GM19240 (cell line): ENCODE measurements around the gene PLN.

ENCODE experiments used
- DNase-seq: peaks from one replicate; pipeline ENCODE4 v3.0.0; 2011; ENCODE audit warnings: low spot score; ENCODE audit not compliant: insufficient read length

The PLN gene

DNA sequence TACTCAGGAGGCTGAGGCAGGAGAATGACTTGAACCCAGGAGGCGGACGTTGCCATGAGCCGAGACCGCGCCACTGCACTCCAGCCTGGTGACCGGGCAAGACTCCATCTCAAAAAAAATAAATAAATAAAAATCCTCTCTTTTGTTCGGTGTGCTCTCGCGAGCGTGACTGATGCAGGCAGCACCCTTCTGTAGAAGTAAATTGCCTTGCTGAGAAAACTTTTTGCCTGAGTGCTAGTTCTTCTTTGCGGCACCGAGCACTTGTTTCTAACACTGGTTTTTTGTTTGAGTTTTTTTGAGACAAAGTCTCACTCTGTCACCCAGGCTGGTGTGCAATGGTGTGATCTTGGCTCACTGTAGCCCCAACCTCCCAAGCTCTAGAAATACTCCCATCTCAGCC, 30.5 kb downstream of the PLN start:
- no peak for DNase-seq

DNA sequence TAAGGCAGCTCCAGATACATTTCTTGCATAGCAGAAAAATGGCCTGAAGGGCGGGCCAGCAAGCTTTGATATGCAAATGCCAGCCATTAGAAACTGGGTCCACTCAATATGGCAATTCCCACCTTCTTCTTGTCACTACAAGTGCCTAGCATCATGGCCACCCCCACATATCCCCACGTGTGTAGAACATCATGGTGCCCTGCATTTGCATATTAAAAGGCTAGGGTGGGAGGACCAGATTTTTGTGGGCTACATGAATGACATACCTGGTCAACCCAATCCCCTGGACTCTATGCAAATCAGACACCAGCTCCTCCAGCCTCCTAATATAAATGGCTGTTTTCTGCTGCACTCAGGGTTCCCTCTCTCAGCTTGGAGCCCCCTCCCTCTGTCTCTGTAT, 31.7 kb downstream of the PLN start:
- DNase-seq, result no peak

DNA sequence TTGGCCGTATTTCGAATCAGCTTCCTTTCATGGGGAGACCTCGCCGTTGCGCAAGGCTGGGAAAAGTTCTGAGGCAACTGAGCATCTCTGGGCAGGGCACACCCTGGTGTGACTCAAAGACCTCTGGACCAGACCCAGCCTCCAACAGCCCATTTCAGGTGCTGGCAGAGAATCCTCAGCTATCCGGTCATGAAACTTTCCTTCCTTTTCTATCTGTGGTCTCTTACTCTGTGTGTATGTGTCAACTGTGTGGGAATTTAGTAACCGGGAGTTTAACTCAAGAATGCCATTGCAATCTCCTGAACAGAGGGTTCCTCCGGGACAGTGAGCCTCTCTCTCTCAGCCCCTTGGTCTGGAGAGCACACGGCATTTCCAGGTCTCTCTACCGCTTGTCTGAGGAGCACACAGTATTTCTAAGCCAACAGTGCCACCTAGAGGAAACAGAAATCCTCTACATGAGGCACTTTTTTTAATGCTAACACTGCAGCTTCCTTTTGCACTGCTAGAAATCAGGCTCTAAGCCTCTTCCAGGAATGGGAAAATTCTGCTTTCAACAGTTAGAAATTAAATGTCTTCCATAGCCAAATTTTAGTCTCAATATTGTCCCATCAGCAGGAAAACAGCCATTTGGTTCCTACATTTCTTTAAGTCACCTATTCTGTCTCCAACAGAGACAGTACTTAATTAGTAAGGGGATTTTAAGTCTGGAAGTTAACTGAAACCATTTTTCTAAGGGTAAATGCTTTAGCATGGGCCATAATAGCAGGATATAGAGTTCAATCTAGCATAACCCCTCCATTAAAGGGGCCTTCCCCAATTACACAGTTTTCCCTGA, 32.7 kb downstream of the PLN start:
- DNase-seq, result no peak

DNA sequence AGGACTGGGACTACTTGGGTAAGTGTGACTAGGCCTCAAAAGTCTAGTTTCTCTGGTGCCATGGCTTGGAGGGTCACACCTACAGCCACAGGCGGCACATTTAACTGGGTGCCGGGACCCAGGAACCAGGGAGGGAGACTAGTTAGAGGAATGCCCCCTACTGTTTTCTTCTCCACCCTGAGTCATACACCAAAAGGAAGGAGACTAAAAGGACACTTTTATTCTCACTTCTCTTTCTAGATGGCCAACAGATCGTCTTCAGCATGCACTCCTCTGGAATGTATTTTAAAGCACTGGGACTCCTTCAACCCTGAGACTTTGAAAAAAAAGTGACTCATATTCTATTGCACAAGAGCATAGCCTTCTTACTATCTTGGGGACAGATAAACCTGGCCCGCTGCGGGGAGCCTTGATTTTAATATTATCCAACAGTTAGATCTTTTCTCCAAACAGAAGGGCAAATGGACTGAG, 33.4 kb downstream of the PLN start:
- no peak for DNase-seq

DNA sequence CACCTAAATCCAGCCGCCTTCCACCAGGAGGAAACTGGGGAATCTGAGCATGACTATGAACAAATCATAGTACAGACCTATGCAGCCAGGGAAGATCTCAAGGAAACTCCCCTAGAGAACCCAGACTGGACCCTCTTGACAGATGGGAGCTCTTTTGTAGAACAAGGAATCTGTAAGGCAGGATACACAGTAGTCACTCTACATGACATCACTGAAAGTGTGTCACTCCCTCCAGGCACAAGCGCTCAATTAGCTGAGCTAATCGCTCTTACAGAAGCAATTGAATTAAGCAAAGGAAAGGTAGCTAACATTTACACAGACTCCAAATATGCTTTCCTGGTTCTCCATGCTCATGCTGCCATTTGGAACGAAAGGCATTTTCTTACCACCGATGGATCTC, 36.8 kb downstream of the PLN start:
- no peak for DNase-seq

DNA sequence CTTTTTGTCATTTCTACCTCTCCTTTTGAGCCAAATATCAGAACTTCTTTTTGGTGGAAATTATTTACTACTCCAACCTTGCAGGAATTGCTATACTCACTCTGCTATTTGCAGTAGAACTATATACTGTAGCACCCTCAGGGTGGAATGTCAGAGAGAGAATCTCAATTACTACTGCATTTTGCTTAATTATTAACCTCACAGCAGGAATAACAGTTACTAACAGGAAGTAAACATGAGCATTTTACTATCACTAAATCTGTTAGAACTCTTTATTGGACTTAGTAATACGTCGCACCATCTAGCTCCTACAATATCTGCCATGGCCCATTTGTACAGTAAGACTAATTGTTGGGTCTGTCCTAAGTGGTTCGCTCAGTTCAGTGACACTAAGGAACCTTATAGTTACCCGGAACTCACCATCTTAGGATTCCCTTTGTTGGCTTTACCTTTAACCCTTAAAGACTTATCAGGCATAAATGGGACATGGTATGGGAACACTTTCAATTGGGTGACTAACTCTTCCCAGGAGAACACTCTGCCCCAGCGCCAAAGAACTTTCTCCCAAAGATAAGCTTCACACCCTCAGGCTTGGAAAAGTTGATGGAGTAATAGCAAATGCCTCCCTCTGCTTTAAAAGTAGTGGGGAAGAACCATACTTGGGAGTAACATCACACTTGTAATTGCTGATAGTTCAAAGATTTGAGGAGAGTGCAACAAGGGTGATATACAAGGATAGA, 38.8 kb downstream of the PLN start:
- no peak for DNase-seq

DNA sequence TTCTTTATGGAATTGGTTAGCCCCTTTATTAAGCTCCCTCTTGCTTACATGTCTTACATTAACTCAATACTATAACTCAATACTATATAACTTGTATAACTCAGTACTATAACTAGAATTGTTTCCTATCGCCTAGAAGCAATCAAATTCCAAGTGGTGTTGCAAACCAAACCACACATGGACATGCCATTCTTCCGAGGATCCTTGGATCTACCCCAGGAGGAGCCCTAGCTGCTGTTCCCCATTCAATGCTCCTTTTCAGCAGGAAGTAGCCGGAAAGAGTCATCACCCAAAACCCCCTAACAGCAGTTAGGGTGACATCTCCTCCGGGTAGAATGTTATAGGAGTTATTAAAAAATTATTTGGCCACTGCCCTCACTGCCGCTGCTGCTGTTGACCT, 40.5 kb downstream of the PLN start:
- no peak for DNase-seq

DNA sequence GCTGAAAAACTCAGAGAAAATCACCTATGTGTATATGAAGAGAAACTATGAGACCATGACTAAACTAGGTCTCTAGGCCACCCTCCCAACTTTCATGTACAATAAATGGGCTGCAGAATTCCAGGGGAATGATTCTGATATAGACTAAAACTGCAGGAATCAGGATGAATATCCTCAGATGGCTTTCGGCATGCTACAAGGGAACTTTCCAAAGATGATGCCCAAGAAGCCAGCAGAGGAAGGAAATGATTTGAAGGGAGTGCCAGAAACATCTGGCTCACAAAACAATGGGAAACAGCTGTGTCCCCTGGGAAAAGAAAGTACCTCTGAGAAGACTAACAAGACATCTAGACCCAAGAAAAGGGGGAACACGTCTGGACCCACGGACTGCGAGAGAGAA, 41.1 kb downstream of the PLN start:
- DNase-seq, result no peak

DNA sequence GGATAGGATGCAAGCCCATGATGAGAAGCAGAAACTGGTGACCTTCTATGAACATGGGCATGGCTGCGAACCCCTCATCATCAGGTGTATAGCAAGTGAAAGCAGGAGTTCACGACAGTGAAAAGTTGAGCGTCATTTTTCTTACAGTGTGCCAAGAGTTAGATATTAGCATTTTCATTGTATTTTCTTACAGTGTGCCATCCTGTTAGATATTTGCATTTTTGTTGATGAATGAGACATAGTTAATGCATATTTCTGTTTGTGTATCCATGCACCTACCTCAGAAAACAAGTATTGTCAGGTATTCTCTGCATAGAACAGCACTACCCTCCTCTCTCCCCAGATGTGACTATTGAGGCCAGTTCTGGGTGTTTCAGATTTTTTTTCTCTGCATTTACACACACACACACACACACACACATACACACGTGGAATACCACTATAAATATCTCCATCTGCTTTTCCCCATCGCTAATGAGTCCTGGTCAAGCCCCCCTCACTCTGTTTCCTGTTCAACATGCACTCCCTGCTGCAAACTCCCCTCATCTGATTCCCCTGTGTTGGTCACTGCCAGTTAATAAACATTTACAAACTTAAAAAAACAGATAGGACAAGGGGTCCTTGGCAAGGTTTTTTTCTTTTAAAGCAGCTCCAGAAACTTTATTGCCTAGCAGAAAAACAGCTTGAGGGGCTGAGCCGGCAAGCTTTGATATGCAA, 41.7 kb downstream of the PLN start:
- no peak for DNase-seq

DNA sequence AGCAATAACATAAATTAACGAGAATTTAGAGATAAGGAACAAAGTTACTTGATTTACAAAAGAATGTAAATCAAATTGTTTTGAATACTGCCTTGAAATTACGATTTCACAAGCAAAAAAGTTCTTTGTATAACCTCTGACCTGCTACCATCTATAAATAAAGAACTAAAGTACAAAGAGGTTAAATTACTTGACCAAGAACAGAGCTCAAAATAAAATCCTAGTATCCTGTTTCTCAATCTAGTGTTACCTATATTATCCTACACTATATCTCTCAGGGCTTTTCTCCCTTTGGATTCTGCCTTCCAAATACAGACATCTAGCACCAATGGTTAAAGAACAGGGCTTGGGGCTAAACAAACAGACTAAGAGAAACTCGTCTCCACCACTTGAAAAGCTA, 43.8 kb downstream of the PLN start:
- no peak for DNase-seq

DNA sequence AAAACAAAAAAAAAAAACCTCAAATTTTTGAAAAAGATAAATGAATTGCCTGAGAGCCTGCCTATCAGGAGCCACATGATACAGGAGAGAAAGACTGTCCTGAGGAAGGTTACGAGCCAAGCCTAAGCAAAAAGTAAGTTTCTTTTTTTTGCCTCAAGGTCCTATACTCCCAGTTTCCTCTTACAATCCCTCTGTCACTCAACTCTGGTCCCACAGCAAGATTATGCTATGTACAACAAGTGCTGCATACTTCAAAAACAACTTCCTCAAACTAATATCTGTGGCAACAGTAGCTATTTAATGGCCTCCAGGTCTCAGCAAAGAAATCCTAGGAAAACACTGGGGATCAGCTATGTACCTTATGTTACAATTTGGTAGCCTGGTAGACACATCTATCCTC, 46.8 kb downstream of the PLN start:
- no peak for DNase-seq

DNA sequence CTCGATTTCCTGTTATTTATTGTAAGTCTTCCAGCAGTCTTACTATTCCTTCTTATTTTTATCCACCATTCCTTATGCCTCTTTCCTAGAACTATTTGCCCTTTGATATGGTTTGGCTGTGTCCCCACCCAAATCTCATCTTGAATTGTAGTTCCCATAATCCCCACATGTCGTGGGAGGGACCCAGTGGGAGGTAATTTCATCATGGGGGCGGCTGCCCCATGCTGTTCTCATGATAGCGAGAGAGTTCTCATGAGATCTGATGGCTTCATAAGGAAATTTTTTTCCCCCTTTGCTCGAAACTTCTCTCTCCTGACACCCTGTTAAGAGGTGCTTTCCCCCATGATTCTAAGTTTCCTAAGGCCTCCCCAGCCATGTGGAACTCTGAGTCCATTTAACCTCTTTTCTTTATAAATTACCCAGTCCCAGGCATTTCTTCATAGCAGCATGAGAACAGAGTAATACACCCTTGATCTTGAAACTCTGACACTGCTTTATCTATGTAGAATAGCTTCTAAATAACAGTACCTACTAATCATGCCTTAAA, 48.8 kb downstream of the PLN start:
- DNase-seq, result no peak

DNA sequence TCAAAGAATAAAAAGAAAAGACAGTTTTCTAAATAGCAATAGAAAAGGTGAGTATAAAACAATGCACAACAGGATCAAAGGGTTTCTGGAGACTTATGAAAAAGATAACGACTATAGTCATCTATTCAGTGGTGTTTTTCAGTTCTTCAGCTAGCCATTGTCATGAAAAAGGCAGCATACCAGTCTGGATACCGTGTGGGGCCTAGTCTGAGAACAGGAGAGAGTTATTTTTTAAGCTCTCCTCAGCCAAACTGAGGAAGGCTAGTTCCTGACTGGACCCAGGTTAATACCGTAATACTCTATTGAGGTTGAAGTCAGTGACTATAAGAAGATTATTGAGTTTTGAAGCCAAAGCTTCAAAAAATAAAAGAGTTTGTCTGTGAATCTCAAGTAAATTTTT, 49.5 kb downstream of the PLN start:
- no peak for DNase-seq

DNA sequence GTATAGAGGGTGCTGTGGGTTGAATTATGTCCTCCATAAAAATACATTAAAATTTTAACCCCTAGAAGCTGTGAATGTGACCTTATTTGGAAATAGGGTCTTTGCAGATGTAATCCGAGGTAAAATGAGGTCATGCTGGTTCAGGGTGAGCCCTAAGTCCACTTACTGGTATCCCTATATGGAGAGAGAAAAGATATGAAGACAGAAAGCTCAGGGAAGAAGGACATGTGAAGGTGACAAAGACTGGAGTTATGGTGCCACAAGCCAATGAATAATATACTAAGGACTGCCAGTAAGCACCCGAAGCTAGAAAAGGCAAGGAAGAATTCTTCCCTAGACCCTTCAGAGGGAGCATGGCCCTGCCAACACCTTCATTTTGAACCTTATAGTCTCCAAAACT, 50.2 kb downstream of the PLN start:
- no peak for DNase-seq

DNA sequence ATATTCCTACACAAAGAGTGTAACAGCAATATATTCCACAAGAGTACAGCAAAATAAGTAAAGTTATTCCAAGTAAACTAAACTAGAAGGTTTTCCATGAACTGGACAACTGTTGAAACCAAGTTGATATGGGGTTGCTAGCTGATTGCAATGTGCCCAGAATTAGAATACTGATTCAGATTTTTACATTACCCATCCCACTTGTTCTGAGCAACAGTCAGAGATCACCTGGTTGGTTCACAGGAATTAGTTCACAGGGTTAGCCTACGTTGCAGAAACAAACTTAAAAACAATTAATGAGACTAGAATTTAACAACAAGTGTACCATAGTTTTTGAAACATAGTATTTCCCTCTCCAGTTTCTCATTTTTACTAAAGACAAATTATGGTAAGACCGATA, 54.2 kb downstream of the PLN start:
- no peak for DNase-seq

DNA sequence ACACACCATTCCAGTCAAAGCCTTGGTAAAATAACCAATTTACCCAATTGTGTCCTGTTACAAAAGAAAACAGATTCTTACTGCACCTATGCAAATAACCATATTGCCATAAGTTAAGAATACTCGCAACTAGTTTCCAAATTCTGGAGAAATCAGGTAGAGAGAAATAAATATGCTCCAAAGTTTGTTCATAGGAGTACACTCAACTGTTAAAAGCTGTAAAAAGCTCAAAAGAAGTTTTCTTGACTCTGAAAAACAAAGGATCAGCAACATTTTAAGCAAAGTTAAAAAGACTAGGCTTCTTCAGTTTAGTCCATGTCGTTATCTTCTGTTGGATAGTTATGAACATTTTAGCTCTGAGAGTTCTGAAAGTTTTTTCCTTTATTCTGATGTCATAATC, 55.3 kb downstream of the PLN start:
- no peak for DNase-seq

DNA sequence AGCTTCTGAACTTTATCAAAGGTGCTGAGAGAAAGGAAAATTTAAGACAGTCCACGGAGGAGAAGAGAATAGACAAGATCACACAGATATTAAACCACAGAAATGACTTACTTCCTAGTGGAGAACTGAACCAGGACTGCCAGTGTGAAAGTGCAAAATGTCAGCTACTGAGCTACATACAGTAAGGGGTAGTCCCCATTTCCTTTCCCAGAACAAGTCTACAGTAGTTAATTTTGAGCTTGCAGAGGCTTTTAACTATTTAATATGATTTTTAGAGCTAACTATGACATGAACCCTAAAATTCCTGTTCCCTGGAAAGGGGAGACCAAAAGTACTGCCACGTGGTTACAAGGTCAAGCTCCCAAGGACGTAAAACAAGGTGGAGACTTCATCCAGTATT, 58.2 kb downstream of the PLN start:
- no peak for DNase-seq

DNA sequence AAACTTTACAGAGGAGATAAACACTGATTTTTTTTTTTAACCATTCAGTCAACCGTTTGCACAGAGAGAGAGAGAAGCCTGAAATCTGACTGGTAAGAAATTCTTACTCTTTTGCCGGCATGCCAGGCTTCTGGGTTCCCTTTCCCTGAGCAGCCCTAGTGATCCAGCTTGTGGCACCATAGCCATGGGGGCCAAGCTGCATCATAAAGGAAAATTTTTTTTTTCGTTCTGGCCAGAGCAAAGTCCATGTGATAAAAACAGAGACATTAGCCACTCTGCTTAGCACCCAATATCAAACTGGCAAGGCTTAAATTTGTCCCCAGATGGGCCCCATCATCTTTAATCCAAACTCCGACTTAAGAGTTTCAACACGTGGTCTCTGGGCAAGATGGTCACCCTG, 58.8 kb downstream of the PLN start:
- no peak for DNase-seq
